IPS DF 19.7 (cell line): Measurements from ENCODE around the gene SSR4.

Experiments
- DNase-seq: peaks from one replicate; pipeline ENCODE4 v3.0.0-alpha.2; 2013; ENCODE audit warnings: low read depth, low spot score

SSR4 gene

GRCh38 chrX:153828723-153829548 is 34.5 kb downstream of the SSR4 start:
- no peak for DNase-seq

- DNase-seq, result no peak
These were observed 35.0 kb downstream of the SSR4 start for GRCh38 chrX:153829549-153829798.

GRCh38 chrX:153829799-153830639 is 35.6 kb downstream of the SSR4 start, which contains the start of gene PDZD4:
Gene PDZD4 (minus strand): TSS chrX:153830544. CDS start chrX:153830298, 246 bp downstream.
- no peak for DNase-seq

GRCh38 chrX:153830640-153831428 is 36.4 kb downstream of the SSR4 start:
- no peak for DNase-seq

- DNase-seq, result no peak
These were observed 37.1 kb downstream of the SSR4 start for GRCh38 chrX:153831429-153832150.

GRCh38 chrX:153832728-153833127 is 38.3 kb downstream of the SSR4 start:
- DNase-seq, result no peak

GRCh38 chrX:153836921-153837320 is 42.5 kb downstream of the SSR4 start:
- DNase-seq, result no peak

GRCh38 chrX:153844509-153845082 is 50.1 kb downstream of the SSR4 start:
- peak; percentile 73 for DNase-seq

- DNase-seq, result peak; percentile 69
These were observed 50.7 kb downstream of the SSR4 start for GRCh38 chrX:153845195-153845594.

- DNase-seq, result no peak
These were observed 51.4 kb downstream of the SSR4 start for GRCh38 chrX:153845842-153846241.
